Ascending aorta (tissue), 2 donors: ENCODE results near the gene HSPBP1. TPM values are rescaled to one million over a fixed set of nuclear protein-coding genes. Genes with fewer than 3 reads are reported as not detected.

Experiments used
- DNase-seq, 2 donors: peaks; one replicate each; pipeline ENCODE4 v3.0.0-alpha.2; 2019; ENCODE audit warnings: low spot score in 2 of 2
- H3K27ac ChIP-seq, 2 donors: fragments of 200-600 bp; sonication (generic); one replicate each; pipeline ENCODE4 v1.5.1; 2016 to 2017; ENCODE audit warnings: mild to moderate bottlenecking in 1 of 2
- H3K27me3 ChIP-seq: fragments of 200-600 bp; sonication (generic); one replicate; pipeline ENCODE4 v1.5.1; 2017
- H3K36me3 ChIP-seq, 2 donors: fragments of 200-600 bp; sonication (generic); one replicate each; pipeline ENCODE4 v1.5.1; 2016
- H3K4me1 ChIP-seq, 2 donors: fragments of 200-600 bp; sonication (generic); one replicate each; pipeline ENCODE4 v1.5.1; 2016 to 2017; ENCODE audit warnings: mild to moderate bottlenecking in 1 of 2
- H3K4me3 ChIP-seq, 2 donors: fragments of 200-600 bp; sonication (generic); one replicate each; pipeline ENCODE4 v1.5.1; 2016 to 2017; ENCODE audit warnings: mild to moderate bottlenecking in 1 of 2
- H3K9me3 ChIP-seq, 2 donors: fragments of 200-600 bp; sonication (generic); one replicate each; pipeline ENCODE4 v1.5.1; 2016
- CTCF ChIP-seq, 3 experiments: fragments of 200-600 bp in 2 of 3; fragments of 450-650 bp in 1 of 3; sonication (generic) in 2 of 3; IDR thresholded peaks; one replicate each; pipeline ENCODE4 v1.5.1; 2016 to 2019; ENCODE audit warnings: antibody characterized with exemption in 3 of 3, mild to moderate bottlenecking in 1 of 3, moderate library complexity in 1 of 3
- intact Hi-C: fragments of 100-400 bp; cut with DNase I; formaldehyde crosslinking; loops from one replicate; pipeline ENCODE4 v1.15.1; 2023
- total RNA-seq: library from RNA; depleted of rRNA; stranded (reverse); fragments of >200 nt; gene quantifications from one replicate; pipeline ENCODE4 v1.1.0, GENCODE V29; 2016

Gene HSPBP1
- total RNA-seq, 1 donor from 2014 or later: 72.7 TPM

GRCh38 chr19:55252760-55253663, 26.9 kb downstream of the HSPBP1 start:
- TF ChIP-seq CTCF (IDR thresholded peaks at IDR 0.05): no peak
- H3K36me3 ChIP-seq: no peaks in the 10 kb centered on the region
- no peak overlapping the region for H3K27ac ChIP-seq
- no peak overlapping the region for H3K4me3 ChIP-seq
- intact Hi-C loops: loop anchor here (10.0 kb wide), 1 partner anchor 788 kb away; the partner anchor contains the start of gene LENG9
- H3K27me3 ChIP-seq: no peaks in the 10 kb centered on the region
- no peaks in the 10 kb centered on the region for H3K9me3 ChIP-seq
- no peak for DNase-seq
- peaks cover 3 to 15% of the 10 kb centered on the region in 2 donors for H3K4me1 ChIP-seq

DNA sequence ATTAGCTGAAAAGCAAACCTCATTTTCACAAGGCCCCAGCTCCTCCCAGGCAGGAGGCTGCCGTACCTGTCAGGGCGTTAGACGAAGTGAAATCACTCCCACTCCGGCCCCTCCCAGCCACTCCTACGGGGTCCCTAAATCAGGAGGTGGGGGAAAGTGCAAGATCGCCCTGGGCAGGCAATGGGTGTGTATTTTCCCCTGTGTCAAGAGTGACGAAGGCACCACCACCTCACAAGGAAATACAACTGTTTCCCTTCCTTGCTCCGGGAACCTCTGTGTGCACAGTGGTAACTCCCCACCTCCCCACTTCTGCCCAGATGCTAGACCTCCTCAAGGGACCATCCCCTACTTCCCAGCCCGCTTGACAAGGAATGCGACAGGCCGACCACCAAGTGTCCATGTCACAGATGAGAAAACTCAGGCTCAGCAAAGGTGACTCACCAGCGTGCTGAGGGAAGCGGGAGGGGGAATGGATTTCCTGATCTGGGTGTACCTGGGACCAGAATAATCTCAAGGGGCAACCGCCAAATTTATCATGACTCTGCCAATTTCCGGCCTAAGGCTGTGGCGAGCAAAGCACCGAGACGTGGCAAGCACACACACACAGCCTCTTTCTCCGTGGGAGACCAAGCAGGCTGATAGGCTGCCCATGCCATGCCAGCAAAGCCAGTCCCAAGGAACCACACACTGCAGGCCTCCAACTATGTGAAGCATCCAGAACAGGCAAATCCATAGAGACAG, 28.4 kb downstream of the HSPBP1 start:
- H3K27me3 ChIP-seq: no peaks in the 10 kb centered on the region
- no peak overlapping the region for H3K4me3 ChIP-seq
- DNase-seq: no peak
- intact Hi-C loops: loop anchor here (10.0 kb wide), 1 partner anchor 787 kb away; the partner anchor contains the start of gene LENG9
- peaks cover 3 to 9% of the 10 kb centered on the region in 2 donors for H3K36me3 ChIP-seq
- TF ChIP-seq CTCF (IDR thresholded peaks at IDR 0.05): no peak
- no peak overlapping the region for H3K27ac ChIP-seq
- no peaks in the 10 kb centered on the region for H3K9me3 ChIP-seq
- peaks cover 3 to 4% of the 10 kb centered on the region in 2 donors for H3K4me1 ChIP-seq

- no peaks in the 10 kb centered on the region for H3K9me3 ChIP-seq
- H3K27me3 ChIP-seq: no peaks in the 10 kb centered on the region
- DNase-seq: no peak
- intact Hi-C loops: loop anchor here (10.0 kb wide), 1 partner anchor 786 kb away; the partner anchor contains the start of gene LENG9
- TF ChIP-seq CTCF (IDR thresholded peaks at IDR 0.05): no peak
- H3K4me3 ChIP-seq: no peak overlapping the region
- no peak overlapping the region for H3K27ac ChIP-seq
- peaks cover 0 to 2% of the 10 kb centered on the region in 2 donors for H3K4me1 ChIP-seq
- H3K36me3 ChIP-seq: peaks cover 13 to 19% of the 10 kb centered on the region in 2 donors
Measured at GRCh38 chr19:55250262-55251036, 29.5 kb downstream of the HSPBP1 start.

DNA sequence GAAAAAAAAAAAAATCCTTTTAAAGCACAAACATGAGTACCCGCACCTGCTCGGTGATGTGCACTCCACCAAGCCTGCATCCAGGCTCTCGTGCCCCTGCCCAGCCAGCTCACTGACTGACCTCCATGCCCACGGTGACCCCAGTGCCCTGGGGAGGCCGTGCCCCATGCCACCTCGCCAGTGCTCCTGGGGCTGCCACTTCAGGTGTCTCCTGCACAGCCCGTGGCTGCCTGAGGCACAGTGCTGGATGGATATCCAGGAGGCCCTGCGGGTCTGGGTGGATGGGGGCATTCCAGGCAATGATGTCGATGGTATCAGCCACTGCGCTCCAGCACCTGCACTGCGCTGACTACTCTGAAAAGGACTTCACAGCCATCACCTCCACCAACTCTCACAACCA, 30.1 kb downstream of the HSPBP1 start:
- no peak overlapping the region for H3K4me3 ChIP-seq
- no peak overlapping the region for H3K27ac ChIP-seq
- no peaks in the 10 kb centered on the region for H3K4me1 ChIP-seq
- DNase-seq: no peak
- no peaks in the 10 kb centered on the region for H3K27me3 ChIP-seq
- peaks cover 19 to 25% of the 10 kb centered on the region in 2 donors for H3K36me3 ChIP-seq
- no peaks in the 10 kb centered on the region for H3K9me3 ChIP-seq
- intact Hi-C loops: loop anchor here (10.0 kb wide), 1 partner anchor 785 kb away; the partner anchor contains the start of gene LENG9
- TF ChIP-seq CTCF (IDR thresholded peaks at IDR 0.05): no peak

DNA sequence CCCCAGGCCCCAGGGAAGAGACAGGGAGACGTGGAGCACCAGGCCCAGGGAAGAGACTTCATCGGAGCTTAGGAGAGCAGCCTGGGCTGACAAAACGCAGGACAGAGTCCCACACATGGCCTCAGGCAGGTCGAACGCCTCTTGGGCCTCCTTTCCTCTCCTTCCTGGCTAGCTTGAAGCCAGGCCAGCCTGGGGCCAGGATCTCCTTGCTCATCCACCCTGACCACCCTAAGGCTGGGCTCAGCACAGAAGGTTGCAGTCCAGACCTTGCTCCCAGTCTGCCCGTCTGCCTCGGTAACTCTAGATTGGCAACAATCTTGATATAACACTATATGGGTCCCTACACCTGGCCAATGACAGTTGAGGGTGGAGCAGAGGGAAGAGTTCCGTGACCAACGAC, 31.2 kb downstream of the HSPBP1 start:
- intact Hi-C loops: no loop called here
- no peaks in the 10 kb centered on the region for H3K9me3 ChIP-seq
- peaks cover 31 to 36% of the 10 kb centered on the region in 2 donors for H3K36me3 ChIP-seq
- no peak overlapping the region for H3K27ac ChIP-seq
- TF ChIP-seq CTCF (IDR thresholded peaks at IDR 0.05): no peak
- no peak for DNase-seq
- H3K4me3 ChIP-seq: no peak overlapping the region
- H3K27me3 ChIP-seq: no peaks in the 10 kb centered on the region
- no peaks in the 10 kb centered on the region for H3K4me1 ChIP-seq
